AG20443 (cell line): ENCODE data around the gene CD34.
"Not testable (repeated sequence)": the region's sequence is repeated elsewhere in the genome, so short reads cannot be mapped to it uniquely, and the experiment has no call there.

Source experiments
- DNase-seq: peaks from one replicate; pipeline ENCODE4 v3.0.0; 2012; ENCODE audit warnings: low spot score, mixed read lengths

The CD34 gene

GRCh38 chr1:207898260-207898659, 12.7 kb downstream of the CD34 start:
- no peak for DNase-seq

DNA sequence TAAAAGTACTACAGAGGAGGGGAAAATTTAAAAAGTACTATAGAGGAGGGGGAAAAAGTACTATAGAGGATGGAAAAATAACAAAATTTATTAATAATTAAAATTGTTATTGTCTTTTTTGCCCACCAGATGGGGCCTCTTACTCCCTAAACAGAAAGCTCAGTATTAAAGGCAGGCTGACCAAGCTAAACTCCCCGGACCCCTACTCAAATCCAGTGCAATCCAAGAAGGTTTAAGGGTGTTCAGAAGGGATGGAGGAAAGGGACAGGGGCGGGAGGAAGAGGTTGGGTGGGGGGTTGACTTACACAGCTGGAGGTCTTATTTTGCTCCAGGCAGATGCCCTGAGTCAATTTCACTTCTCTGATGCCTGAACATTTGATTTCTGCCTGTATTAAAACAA, 13.7 kb downstream of the CD34 start:
- DNase-seq: no peak

DNA sequence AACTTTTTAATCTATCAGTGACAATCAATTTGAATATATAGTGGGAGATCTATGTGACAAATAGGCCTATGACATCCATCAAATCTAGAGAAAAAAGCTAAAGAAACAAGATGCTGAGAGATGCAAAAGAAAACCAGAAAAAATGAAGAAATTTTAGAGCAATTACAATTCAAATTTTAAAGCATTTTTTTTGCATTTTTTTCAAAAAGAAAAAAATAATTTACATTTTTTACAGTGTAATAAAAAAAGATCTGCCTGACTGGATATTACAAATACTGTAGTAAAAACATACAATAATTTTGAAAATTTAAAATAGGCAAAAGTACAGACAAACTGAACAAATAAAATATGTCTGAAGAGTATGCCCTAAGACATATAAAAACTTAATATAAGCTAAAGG, 14.4 kb downstream of the CD34 start:
- DNase-seq: no peak

DNA sequence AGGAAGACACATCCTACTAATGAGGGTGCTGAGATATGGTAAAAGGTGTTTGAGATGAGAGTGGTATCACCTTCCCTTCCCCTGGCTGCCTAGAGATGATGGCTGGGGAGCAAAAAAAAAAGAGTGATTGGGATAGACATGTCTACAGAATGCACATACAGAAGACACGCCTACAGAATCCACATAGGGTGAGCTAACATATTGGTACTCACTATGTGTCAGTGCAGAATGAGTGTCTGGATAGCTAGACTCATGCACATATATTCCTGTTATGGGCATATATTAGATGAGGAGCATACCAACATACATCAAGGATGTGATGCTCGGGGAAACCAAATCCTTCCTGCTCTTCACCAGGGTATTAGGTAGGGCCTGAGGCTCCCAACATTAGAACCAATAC, 16.2 kb downstream of the CD34 start:
- DNase-seq: no peak

DNA sequence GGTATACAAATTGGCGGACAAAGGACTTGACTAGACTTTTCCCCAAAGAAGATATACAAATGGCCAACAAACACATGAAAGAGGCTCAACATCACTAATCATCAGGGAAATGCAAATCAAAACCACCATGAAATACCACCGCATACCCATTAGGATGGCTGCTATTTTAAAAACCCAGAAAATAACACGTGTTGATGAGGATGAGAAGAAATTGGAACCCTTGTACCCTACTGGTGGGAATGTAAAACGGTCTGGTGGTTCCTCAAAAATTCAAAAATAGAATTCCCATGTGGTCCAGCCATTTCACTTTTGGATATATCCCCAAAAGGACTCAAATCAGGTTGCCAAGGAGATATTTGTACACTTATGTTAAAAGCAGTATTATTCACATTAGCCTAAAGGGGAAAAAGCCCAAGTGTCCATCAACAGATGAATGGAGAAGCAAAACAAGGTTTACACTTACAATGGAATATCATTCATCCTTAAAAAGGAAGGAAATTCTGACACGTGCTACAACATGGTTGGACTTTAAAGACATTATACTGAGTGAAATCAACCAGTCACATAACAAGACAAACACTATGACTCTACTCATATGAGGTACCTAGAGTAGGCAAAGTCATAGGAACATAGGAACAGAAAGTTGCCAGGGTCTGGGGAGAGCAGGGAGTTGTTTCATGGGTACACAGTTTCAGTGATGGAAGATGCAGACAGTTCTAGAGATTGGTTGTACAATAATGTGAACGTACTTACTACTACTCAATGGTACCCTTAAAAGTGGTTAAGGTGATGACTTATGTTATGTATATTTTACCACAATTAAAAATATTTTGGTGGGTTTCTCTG, 17.0 kb downstream of the CD34 start:
- DNase-seq: no peak

GRCh38 chr1:207892764-207893163, 18.2 kb downstream of the CD34 start:
- DNase-seq: no peak

GRCh38 chr1:207891148-207891547, 19.8 kb downstream of the CD34 start:
- no peak for DNase-seq

DNA sequence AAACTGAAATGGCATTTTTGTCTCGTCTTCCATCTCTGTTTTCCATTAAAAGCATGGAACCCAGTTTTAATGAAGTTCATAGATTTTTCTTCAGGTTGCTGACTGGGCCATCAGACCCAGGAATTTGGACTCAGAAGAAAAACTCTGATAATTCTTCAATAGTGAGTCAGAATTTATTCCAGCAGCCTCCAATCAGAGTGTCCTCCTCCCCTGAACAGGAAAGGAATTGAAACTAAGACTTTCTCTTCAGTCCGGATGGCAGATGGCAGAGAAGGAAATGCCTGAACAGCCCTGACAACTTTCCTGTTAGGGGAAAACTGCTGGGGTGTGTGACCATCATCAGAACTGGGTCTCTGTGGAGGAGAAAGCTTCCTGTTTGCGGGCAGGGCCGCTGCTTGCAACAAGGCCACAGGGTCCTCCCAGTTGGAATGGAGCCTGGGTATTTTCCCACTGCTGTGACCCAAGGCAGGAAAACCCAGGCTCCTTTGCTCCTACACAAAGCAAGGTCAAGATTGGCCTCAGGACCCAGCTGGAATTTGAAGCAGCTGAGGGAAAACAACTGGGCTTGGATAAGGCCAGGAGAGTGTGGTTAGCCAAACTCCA, 20.7 kb downstream of the CD34 start:
- DNase-seq: peak; percentile 80

- DNase-seq: peak; percentile 79
Measured at GRCh38 chr1:207888652-207889051, 22.3 kb downstream of the CD34 start.

DNA sequence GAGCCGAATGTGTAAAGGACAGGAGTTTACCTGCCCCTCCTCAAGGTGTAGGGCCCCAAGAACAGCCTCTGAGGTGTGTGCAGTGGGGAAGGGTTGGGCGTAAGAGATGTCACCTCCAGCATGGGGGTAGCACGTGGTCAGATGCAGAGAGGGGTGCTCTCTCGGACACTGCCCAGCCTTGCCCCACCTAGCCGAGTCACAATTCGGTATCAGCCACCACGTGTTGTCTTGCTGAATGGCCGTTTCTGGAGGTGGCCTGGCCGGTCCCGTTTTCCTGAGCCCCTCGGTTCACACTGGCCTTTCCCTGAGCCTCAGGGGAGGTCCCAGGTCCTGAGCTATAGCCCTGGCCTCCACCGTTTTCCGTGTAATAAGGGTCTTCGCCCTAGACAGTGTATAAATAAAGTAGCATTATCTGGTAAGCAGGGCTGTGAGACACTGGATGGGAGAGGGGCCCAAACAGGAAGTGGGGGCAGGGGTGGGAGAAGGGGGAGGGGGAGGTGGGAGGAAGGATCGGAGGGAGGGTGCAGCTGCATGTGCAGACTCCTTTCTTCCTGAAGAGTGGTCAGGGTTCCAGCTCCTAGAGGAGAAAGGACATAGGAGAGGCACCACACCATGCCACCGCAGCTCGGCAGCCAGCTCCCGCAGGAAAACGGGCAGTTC, 23.3 kb downstream of the CD34 start:
- DNase-seq: no peak

DNA sequence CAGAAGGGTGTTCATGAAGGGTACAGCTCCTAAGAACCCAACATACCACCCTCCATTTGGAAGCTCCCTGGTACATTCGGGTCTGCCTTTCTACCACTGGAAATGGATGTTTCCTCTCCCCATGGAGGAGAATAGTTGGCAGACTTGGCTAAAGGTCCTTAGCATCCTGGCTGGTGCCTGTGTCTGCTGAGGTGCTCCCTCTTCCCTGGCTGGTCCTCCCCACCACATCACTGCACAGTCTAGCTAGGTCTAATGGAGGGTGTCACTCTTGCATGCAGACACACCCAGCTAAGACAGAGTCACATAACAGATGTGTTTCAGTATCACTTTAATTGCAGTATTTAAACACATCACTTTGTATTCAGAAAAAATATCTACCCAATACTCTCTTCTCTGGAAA, 24.7 kb downstream of the CD34 start:
- DNase-seq: no peak

DNA sequence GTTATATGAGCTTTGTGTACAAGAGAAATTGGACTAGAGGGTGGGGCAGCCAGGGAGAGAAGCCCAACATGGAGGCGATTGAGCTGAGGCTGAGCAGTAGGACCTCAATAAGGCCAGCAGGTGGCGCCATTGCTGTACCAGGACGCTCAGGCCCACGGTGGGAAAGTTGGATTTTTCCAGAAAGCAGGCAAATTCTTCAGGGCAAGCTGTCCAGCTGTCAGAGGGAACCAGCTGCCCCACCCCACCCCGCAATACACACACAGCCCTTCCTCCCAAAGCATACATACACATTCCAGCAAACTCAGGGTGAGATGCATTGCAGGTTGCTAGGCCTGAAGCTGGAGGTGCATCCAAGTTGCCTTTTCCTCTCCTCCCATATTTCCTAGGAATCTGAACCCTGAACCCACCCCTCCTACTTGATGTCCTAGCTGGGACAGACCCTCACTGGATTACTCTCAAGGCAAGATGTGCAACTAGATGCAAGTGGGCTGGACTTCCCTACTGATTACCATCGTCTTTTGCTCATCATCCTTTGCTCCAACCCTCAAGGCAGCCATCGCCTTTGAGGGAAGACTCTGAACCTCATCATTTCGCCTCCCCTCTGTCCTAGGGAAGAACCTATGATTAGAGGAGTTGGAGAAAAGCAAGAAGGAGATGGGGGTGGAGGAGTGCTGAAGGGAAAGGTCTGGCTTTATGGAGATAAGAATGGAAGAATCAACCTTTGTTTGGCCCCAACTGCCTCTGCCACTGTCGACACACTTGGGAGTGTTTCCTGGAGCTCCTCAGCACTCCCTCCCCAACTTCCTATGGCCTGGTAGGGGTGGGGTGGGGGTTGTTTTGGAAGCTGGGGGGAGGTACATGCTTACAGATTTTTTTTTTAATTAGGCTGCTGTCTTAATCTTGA, 25.5 kb downstream of the CD34 start:
- peak; percentile 89 for DNase-seq

- DNase-seq: no peak
Measured at GRCh38 chr1:207884266-207885029, 26.5 kb downstream of the CD34 start.

- no peak for DNase-seq
Measured at GRCh38 chr1:207883660-207884250, 27.2 kb downstream of the CD34 start.

- no peak for DNase-seq
Measured at GRCh38 chr1:207883104-207883651, 27.7 kb downstream of the CD34 start.

GRCh38 chr1:207882692-207883091, 28.2 kb downstream of the CD34 start:
- no peak for DNase-seq

DNA sequence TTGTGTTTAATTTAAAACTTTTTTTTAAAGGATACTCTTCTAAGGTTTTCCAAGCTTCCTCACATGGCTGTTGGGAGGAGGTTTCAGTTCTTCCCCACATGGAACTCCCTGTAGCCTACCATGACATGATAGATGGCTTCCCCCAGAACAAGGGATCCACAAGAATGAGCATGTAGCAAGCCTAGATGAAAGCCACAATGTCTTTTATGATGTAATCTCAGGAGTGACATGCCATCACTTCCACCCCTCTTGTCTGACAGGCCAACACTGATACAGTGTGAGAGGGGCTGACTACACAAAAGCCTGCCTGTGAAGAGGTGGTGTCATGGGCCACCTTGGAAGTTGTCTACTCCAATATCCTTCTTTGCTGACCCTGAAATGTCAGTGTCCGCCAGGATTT, 32.0 kb downstream of the CD34 start:
- DNase-seq: no peak

DNA sequence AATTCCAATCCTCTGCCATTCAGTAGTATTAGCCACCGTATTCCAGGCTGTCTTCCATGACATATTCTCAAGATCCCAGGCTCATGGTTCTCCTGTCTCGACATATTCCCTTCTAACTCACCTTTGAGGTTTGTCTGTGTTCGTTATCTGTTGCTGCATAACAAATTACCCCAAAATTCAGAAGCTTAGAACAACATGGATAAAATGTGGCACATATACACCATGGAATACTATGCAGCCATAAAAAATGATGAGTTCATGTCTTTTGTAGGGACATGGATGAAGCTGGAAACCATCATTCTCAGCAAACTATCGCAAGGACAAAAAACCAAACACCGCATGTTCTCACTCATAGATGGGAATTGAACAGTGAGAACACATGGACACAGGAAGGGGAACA, 33.0 kb downstream of the CD34 start:
- DNase-seq: not testable (repeated sequence)

DNA sequence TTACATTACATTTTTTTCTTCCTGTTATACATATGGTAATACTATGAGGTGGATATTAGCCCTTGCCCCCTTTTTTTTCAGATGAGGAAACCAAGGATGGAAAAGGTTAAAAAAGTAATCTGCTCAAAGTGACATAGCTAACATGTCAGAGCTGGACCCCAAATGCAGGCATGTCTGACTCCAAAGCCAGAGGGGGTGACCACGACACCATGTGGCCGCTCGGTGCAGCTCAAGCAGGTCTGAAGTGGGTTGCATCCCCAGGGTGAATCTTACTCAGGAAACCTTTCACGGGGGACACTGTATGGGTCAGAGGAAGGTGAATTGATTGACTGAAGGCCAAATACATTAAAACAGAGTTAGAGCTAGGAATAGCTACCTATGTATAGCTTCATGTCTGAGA, 34.8 kb downstream of the CD34 start:
- DNase-seq: no peak

DNA sequence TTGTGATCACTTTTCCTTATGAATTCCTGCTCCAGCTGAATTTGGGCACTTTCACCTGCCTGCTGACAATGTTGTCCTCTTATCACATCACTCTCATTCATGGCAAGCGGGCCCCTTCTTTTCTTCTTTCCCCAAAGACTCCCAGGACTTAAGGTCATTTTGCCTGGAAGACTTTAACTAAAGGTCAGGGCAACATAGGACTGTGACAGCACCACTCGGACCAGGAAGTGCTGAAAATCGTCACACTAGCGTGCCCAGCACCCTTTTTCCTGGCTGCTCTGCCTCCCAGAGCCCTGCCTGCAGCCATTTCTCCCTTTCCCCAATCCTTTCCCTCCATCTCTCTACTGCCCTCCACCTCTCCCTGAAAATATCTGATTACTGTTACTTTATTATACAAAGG, 35.4 kb downstream of the CD34 start:
- DNase-seq: no peak
